DMS114 treated with DMSO at 0.1 percent for 48 hours (cell line): ENCODE measurements around the gene PYGB.
"Not testable (repeated sequence)": the region's sequence is repeated elsewhere in the genome, so short reads cannot be mapped to it uniquely, and the experiment has no call there.

Experiments used
- DNase-seq: peaks from one replicate; lab custom pipeline; 2025; ENCODE audit not compliant: unreplicated experiment; lab: John Stamatoyannopoulos, UW

The PYGB gene

GRCh38 chr20:25310268-25310920 lies 62.5 kb downstream of the PYGB start:
- DNase-seq: no peak

- DNase-seq: no peak
Measured at GRCh38 chr20:25310921-25311728, 63.2 kb downstream of the PYGB start.

- DNase-seq: not testable (repeated sequence)
Measured at GRCh38 chr20:25312716-25313115, 64.8 kb downstream of the PYGB start.

- DNase-seq: no peak
Measured at GRCh38 chr20:25313593-25313992, 65.7 kb downstream of the PYGB start.

GRCh38 chr20:25314497-25315417 lies 66.9 kb downstream of the PYGB start:
- DNase-seq: no peak

- no peak for DNase-seq
Measured at GRCh38 chr20:25315418-25316210, 67.7 kb downstream of the PYGB start.

GRCh38 chr20:25316506-25317190 lies 68.8 kb downstream of the PYGB start:
- no peak for DNase-seq

GRCh38 chr20:25317351-25318075 lies 69.6 kb downstream of the PYGB start:
- no peak for DNase-seq

- no peak for DNase-seq
Measured at GRCh38 chr20:25318471-25319240, 70.8 kb downstream of the PYGB start.

- DNase-seq: no peak
Measured at GRCh38 chr20:25319241-25320034, 71.6 kb downstream of the PYGB start.

- DNase-seq: no peak
Measured at GRCh38 chr20:25320035-25320800, 72.3 kb downstream of the PYGB start.

GRCh38 chr20:25321262-25321831 lies 73.5 kb downstream of the PYGB start:
- no peak for DNase-seq

GRCh38 chr20:25321991-25322390 lies 74.1 kb downstream of the PYGB start:
- no peak for DNase-seq

- DNase-seq: no peak
Measured at GRCh38 chr20:25323496-25324246, 75.8 kb downstream of the PYGB start.

- DNase-seq: no peak
Measured at GRCh38 chr20:25324412-25324811, 76.5 kb downstream of the PYGB start.

GRCh38 chr20:25325073-25325472 lies 77.2 kb downstream of the PYGB start:
- no peak for DNase-seq
